HEK293 (cell line): ENCODE data around the gene MEX3A.

Experiments
- BCL11B ChIP-seq: fragments of 450-650 bp; formaldehyde crosslinking; IDR thresholded peaks from 2 replicates; pipeline ENCODE4 v1.5.1; 2016; ENCODE audit warnings: low read depth, missing biosample characterization, missing genetic modification characterization
- EGR2 ChIP-seq: fragments of 450-650 bp; formaldehyde crosslinking; IDR thresholded peaks from 2 replicates; pipeline ENCODE4 v1.5.1; 2016; ENCODE audit warnings: low read depth, missing biosample characterization, missing genetic modification characterization
- KLF16 ChIP-seq: fragments of 450-650 bp; formaldehyde crosslinking; IDR thresholded peaks from 2 replicates; pipeline ENCODE4 v1.5.1; 2017; ENCODE audit warnings: missing biosample characterization, missing genetic modification characterization
- KLF7 ChIP-seq: fragments of 450-650 bp; formaldehyde crosslinking; IDR thresholded peaks from 2 replicates; pipeline ENCODE4 v1.5.1; 2016; ENCODE audit warnings: missing biosample characterization, missing genetic modification characterization, borderline replicate concordance
- KLF8 ChIP-seq: fragments of 450-650 bp; formaldehyde crosslinking; IDR thresholded peaks from 2 replicates; pipeline ENCODE4 v1.5.1; 2016; ENCODE audit warnings: missing biosample characterization, missing genetic modification characterization
- OSR2 ChIP-seq: fragments of 450-650 bp; formaldehyde crosslinking; IDR thresholded peaks from 2 replicates; pipeline ENCODE4 v1.5.1; 2016; ENCODE audit warnings: missing biosample characterization, missing genetic modification characterization
- OVOL3 ChIP-seq: fragments of 450-650 bp; formaldehyde crosslinking; IDR thresholded peaks from 2 replicates; pipeline ENCODE4 v1.5.1; 2016; ENCODE audit warnings: missing biosample characterization, missing genetic modification characterization
- YY2 ChIP-seq: fragments of 450-650 bp; formaldehyde crosslinking; IDR thresholded peaks from 2 replicates; pipeline ENCODE4 v1.5.1; 2016; ENCODE audit warnings: missing biosample characterization, missing genetic modification characterization
- ZBTB17 ChIP-seq: fragments of 450-650 bp; formaldehyde crosslinking; IDR thresholded peaks from 2 replicates; pipeline ENCODE4 v1.5.1; 2016; ENCODE audit warnings: missing biosample characterization, missing genetic modification characterization
- ZBTB21 ChIP-seq: fragments of 450-650 bp; formaldehyde crosslinking; IDR thresholded peaks from 2 replicates; pipeline ENCODE4 v1.5.1; 2017; ENCODE audit warnings: missing biosample characterization, missing genetic modification characterization
- ZBTB7A ChIP-seq: fragments of 450-650 bp; formaldehyde crosslinking; IDR thresholded peaks from 2 replicates; pipeline ENCODE4 v1.5.1; 2016; ENCODE audit warnings: low read depth, missing biosample characterization, missing genetic modification characterization
- ZEB2 ChIP-seq: fragments of 450-650 bp; formaldehyde crosslinking; IDR thresholded peaks from 2 replicates; pipeline ENCODE4 v1.5.1; 2016; ENCODE audit warnings: missing biosample characterization, missing genetic modification characterization
- ZFHX2 ChIP-seq: fragments of 450-650 bp; formaldehyde crosslinking; conservative IDR thresholded peaks from 2 replicates; pipeline ENCODE4 v1.5.1; 2016; ENCODE audit warnings: missing biosample characterization, missing genetic modification characterization
- ZFP37 ChIP-seq: fragments of 450-650 bp; formaldehyde crosslinking; IDR thresholded peaks from 2 replicates; pipeline ENCODE4 v1.5.1; 2016; ENCODE audit warnings: missing biosample characterization, missing genetic modification characterization
- ZFP69B ChIP-seq: fragments of 450-650 bp; formaldehyde crosslinking; IDR thresholded peaks from 2 replicates; pipeline ENCODE4 v1.5.1; 2016; ENCODE audit warnings: missing biosample characterization, missing genetic modification characterization
- ZNF114 ChIP-seq: fragments of 450-650 bp; formaldehyde crosslinking; IDR thresholded peaks from 2 replicates; pipeline ENCODE4 v1.5.0; 2017; ENCODE audit warnings: missing biosample characterization, missing genetic modification characterization
- ZNF19 ChIP-seq: fragments of 450-650 bp; formaldehyde crosslinking; IDR thresholded peaks from 2 replicates; pipeline ENCODE4; 2016; ENCODE audit warnings: missing biosample characterization, missing genetic modification characterization, low read depth
- ZNF223 ChIP-seq: fragments of 450-650 bp; formaldehyde crosslinking; IDR thresholded peaks from 2 replicates; pipeline ENCODE4 v1.5.1; 2016; ENCODE audit warnings: missing biosample characterization, missing genetic modification characterization
- ZNF23 ChIP-seq: fragments of 450-650 bp; formaldehyde crosslinking; IDR thresholded peaks from 2 replicates; pipeline ENCODE4 v1.5.1; 2016; ENCODE audit warnings: missing biosample characterization, missing genetic modification characterization, borderline replicate concordance
- ZNF324 ChIP-seq: fragments of 450-650 bp; formaldehyde crosslinking; IDR thresholded peaks from 2 replicates; pipeline ENCODE4 v1.5.1; 2016; ENCODE audit warnings: missing biosample characterization, missing genetic modification characterization
- ZNF354C ChIP-seq: fragments of 450-650 bp; formaldehyde crosslinking; IDR thresholded peaks from 2 replicates; pipeline ENCODE4 v1.5.1; 2016; ENCODE audit warnings: missing biosample characterization, missing genetic modification characterization, low read depth, borderline replicate concordance
- ZNF394 ChIP-seq: fragments of 450-650 bp; formaldehyde crosslinking; IDR thresholded peaks from 2 replicates; pipeline ENCODE4 v1.5.1; 2016; ENCODE audit warnings: missing biosample characterization, missing genetic modification characterization, mild to moderate bottlenecking, moderate library complexity, borderline replicate concordance
- ZNF48 ChIP-seq: fragments of 450-650 bp; formaldehyde crosslinking; IDR thresholded peaks from 2 replicates; pipeline ENCODE4 v1.5.1; 2016; ENCODE audit warnings: missing biosample characterization, missing genetic modification characterization
- ZNF501 ChIP-seq: fragments of 450-650 bp; formaldehyde crosslinking; IDR thresholded peaks from 2 replicates; pipeline ENCODE4 v1.5.1; 2016; ENCODE audit warnings: missing biosample characterization, missing genetic modification characterization
- ZNF561 ChIP-seq: fragments of 450-650 bp; IDR thresholded peaks from 2 replicates; pipeline ENCODE4 v1.5.1; 2018; ENCODE audit warnings: missing biosample characterization, missing genetic modification characterization, borderline replicate concordance
- ZNF571 ChIP-seq: fragments of 450-650 bp; formaldehyde crosslinking; IDR thresholded peaks from 2 replicates; pipeline ENCODE4 v1.5.0; 2017; ENCODE audit warnings: missing biosample characterization, missing genetic modification characterization
- ZNF623 ChIP-seq: fragments of 450-650 bp; formaldehyde crosslinking; IDR thresholded peaks from 2 replicates; pipeline ENCODE4 v1.5.1; 2016; ENCODE audit warnings: missing biosample characterization, missing genetic modification characterization
- ZNF654 ChIP-seq: fragments of 450-650 bp; formaldehyde crosslinking; IDR thresholded peaks from 2 replicates; pipeline ENCODE4 v1.5.1; 2016; ENCODE audit warnings: low read depth, missing biosample characterization, missing genetic modification characterization
- ZNF658 ChIP-seq: fragments of 450-650 bp; formaldehyde crosslinking; IDR thresholded peaks from 2 replicates; pipeline ENCODE4; 2016; ENCODE audit warnings: missing biosample characterization, missing genetic modification characterization
- ZNF660 ChIP-seq: fragments of 450-650 bp; IDR thresholded peaks from 2 replicates; pipeline ENCODE4 v1.5.1; 2018; ENCODE audit warnings: missing biosample characterization, mild to moderate bottlenecking, missing genetic modification characterization
- ZNF707 ChIP-seq: fragments of 450-650 bp; formaldehyde crosslinking; IDR thresholded peaks from 2 replicates; pipeline ENCODE4 v1.5.1; 2016; ENCODE audit warnings: missing biosample characterization, missing genetic modification characterization
- ZNF768 ChIP-seq: fragments of 450-650 bp; formaldehyde crosslinking; IDR thresholded peaks from 2 replicates; pipeline ENCODE4 v1.5.1; 2018; ENCODE audit warnings: missing biosample characterization, mild to moderate bottlenecking, missing genetic modification characterization
- ZSCAN30 ChIP-seq: fragments of 450-650 bp; IDR thresholded peaks from 2 replicates; pipeline ENCODE4 v1.5.1; 2018; ENCODE audit warnings: missing biosample characterization, mild to moderate bottlenecking, missing genetic modification characterization, moderate library complexity
- TF ChIP-seq, protein P1 (sequence below): fragments of 450-650 bp; formaldehyde crosslinking; IDR thresholded peaks from 2 replicates; pipeline ENCODE4 v1.5.0; 2017; ENCODE audit warnings: missing biosample characterization, missing genetic modification characterization, borderline replicate concordance
- TF ChIP-seq, protein P2 (sequence below): fragments of 450-650 bp; formaldehyde crosslinking; IDR thresholded peaks from 2 replicates; pipeline ENCODE4 v1.5.1; 2016; ENCODE audit warnings: missing biosample characterization, missing genetic modification characterization
- TF ChIP-seq, protein P3 (sequence below): fragments of 450-650 bp; formaldehyde crosslinking; IDR thresholded peaks from 2 replicates; pipeline ENCODE4 v1.5.1; 2016; ENCODE audit warnings: missing biosample characterization, missing genetic modification characterization

MEX3A gene

DNA sequence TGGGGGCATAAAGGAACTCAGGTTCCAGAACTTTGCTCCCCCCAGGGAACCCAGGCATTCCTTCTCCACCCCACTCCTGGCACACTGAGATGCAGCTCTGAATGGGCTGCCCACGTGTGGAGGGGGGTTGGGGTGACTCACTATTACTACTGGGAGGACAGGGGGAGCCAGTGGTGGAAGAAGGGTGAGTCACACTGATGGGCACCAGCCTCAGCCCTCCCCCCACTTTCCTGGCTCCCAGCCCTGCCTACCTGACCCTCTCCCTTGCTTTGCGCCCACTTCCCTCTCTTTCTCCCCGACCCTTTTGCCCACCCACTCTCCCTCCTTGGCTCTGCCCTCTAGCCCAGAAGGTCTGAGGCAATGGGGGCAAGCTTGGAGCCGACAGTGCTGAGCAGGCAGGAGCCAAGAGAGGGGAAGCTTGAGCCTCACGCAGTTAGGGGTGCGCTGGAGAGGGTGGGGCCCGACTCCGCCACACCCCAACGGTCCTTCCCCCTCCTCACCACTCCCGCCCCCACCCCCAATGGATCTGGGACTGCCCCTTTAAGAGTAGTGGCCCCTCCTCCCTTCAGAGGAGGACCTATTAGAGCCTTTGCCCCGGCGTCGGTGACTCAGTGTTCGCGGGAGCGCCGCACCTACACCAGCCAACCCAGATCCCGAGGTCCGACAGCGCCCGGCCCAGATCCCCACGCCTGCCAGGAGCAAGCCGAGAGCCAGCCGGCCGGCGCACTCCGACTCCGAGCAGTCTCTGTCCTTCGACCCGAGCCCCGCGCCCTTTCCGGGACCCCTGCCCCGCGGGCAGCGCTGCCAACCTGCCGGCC lies 32.0 kb upstream of the MEX3A start, which contains the start of gene LMNA (continued):
- TF ChIP-seq OSR2 (tag by site-specific recombination) (peak; percentile 29), ZNF623 (tag by site-specific recombination) (peak; percentile 23; the same call in 1 of the 2 replicates), ZFHX2 (tag by site-specific recombination) (peak; percentile 99), BCL11B (tag by site-specific recombination) (peak; percentile 84), ZBTB21 (tag by site-specific recombination) (peak; percentile 79), YY2 (tag by site-specific recombination) (no peak), ZNF114 (no peak), ZNF707 (tag by site-specific recombination) (peak; percentile 94), ZFP37 (tag by site-specific recombination) (0 out of 2 replicates have a peak, but pooled peaks have one; percentile 30), ZNF48 (tag by site-specific recombination) (no peak), KLF8 (tag by site-specific recombination) (peak; percentile 91), ZNF658 (tag by site-specific recombination) (no peak), ZFP69B (tag by site-specific recombination) (peak; percentile 99), ZNF654 (tag by site-specific recombination) (no peak), ZBTB7A (tag by site-specific recombination) (peak; percentile 95), EGR2 (tag by site-specific recombination) (peak; percentile 97), ZBTB17 (tag by site-specific recombination) (peak; percentile 75; the same call in 1 of the 2 replicates), KLF16 (tag by site-specific recombination) (peak; percentile 60; the same call in 1 of the 2 replicates), ZNF571 (no peak), ZNF501 (peak; percentile 59; the same call in 1 of the 2 replicates), ZNF23 (tag by site-specific recombination) (no peak), KLF7 (tag by site-specific recombination) (no peak), ZNF561 (tag by site-specific recombination) (peak; percentile 40; the same call in 1 of the 2 replicates), ZEB2 (peak; percentile 88), ZNF394 (0 out of 2 replicates have a peak, but pooled peaks have one; percentile 11), ZNF354C (tag by site-specific recombination) (no peak), ZNF324 (tag by site-specific recombination) (peak; percentile 88), OVOL3 (tag by site-specific recombination) (no peak), ZNF19 (tag by site-specific recombination) (no peak), ZNF660 (tag by site-specific recombination) (peak; percentile 54; the same call in 1 of the 2 replicates), ZNF768 (tag by site-specific recombination) (no peak), ZSCAN30 (tag by site-specific recombination) (0 out of 2 replicates have a peak, but pooled peaks have one; percentile 17), ZNF223 (tag by site-specific recombination) (0 out of 2 replicates have a peak, but pooled peaks have one; percentile 47)
- TF ChIP-seq, protein P1, sequence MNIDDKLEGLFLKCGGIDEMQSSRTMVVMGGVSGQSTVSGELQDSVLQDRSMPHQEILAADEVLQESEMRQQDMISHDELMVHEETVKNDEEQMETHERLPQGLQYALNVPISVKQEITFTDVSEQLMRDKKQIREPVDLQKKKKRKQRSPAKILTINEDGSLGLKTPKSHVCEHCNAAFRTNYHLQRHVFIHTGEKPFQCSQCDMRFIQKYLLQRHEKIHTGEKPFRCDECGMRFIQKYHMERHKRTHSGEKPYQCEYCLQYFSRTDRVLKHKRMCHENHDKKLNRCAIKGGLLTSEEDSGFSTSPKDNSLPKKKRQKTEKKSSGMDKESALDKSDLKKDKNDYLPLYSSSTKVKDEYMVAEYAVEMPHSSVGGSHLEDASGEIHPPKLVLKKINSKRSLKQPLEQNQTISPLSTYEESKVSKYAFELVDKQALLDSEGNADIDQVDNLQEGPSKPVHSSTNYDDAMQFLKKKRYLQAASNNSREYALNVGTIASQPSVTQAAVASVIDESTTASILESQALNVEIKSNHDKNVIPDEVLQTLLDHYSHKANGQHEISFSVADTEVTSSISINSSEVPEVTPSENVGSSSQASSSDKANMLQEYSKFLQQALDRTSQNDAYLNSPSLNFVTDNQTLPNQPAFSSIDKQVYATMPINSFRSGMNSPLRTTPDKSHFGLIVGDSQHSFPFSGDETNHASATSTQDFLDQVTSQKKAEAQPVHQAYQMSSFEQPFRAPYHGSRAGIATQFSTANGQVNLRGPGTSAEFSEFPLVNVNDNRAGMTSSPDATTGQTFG = no peak
- TF ChIP-seq, protein P2, sequence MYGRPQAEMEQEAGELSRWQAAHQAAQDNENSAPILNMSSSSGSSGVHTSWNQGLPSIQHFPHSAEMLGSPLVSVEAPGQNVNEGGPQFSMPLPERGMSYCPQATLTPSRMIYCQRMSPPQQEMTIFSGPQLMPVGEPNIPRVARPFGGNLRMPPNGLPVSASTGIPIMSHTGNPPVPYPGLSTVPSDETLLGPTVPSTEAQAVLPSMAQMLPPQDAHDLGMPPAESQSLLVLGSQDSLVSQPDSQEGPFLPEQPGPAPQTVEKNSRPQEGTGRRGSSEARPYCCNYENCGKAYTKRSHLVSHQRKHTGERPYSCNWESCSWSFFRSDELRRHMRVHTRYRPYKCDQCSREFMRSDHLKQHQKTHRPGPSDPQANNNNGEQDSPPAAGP (tag by site-specific recombination) = peak; percentile 98
- TF ChIP-seq, protein P3, sequence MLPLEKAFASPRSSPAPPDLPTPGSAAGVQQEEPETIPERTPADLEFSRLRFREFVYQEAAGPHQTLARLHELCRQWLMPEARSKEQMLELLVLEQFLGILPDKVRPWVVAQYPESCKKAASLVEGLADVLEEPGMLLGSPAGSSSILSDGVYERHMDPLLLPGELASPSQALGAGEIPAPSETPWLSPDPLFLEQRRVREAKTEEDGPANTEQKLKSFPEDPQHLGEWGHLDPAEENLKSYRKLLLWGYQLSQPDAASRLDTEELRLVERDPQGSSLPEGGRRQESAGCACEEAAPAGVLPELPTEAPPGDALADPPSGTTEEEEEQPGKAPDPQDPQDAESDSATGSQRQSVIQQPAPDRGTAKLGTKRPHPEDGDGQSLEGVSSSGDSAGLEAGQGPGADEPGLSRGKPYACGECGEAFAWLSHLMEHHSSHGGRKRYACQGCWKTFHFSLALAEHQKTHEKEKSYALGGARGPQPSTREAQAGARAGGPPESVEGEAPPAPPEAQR (tag by site-specific recombination) = no peak
